CD4-positive, alpha-beta T cell treated with Interleukin-15 for 4 hours (primary cell): ENCODE measurements around the gene MORF4L2.
"Not testable (repeated sequence)": the region's sequence is repeated elsewhere in the genome, so short reads cannot be mapped to it uniquely, and the experiment has no call there.

Source experiments
- DNase-seq: peaks from one replicate; pipeline ENCODE4 v3.0.0-alpha.2; 2020; ENCODE audit warnings: low spot score

MORF4L2 gene

GRCh38 chrX:103678199-103678993 lies 8.1 kb downstream of the MORF4L2 start:
- no peak for DNase-seq

DNA sequence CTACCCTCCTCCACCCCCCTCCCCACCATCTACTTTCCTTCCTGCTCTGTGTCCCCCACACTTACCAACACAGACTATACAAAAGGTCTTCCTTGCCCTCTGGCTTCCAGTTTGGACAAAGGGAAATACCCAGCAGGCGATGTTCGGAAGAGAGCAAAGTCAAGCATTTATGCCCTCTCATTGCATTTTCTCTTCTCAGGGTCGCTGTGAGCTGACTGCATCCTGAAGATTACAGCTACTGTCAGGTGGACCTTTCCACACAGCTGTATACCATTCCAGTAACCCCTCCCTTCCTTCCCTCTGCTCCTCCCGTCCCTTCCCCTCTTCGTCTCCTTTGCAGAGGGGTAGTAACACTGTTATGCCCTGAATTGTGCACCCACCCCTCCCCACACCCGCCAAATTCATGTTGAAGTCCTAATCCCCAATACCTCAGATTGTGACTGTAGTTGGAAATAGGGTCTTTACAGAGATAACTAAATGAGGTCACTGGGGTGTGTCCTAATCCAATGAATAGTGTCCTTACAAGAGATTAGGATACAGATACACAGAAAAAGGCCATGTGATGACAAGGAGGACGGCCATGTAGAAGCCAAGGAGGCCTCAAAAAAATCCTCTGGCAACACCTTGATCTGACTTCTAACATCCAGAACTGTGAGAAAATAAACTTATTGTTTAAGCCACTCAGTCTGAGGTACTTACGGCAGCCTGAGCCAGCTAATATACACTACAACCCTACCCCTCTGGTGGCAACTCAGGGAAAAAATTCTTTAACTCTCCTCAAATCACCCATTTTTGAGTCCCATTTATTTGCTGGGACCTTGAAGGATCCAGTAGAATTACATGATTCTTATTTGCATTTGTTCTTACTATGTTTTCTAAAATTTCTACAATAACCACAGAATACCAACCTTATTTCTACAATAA lies 11.7 kb downstream of the MORF4L2 start:
- no peak for DNase-seq

DNA sequence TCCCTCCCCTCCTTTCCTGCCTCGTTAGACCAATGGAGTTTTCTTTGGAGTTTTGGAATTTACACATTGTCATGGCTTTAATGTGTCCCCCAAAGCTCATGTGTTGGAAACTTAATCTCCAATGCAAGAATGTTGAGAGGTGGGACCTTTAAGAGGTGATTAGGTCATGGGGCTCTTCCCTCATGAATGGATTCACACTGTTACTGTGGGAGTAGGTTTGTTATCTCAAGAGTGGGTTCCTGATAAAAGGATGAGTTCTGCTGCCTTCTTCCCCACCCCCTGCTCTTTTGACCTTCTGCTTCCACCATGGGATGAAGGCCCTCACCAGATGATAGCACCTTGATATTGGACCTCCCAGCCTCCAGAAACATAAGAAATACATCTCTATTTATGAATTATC lies 16.8 kb downstream of the MORF4L2 start:
- DNase-seq, result no peak

GRCh38 chrX:103666202-103667107 lies 20.0 kb downstream of the MORF4L2 start:
- DNase-seq, result no peak

- no peak for DNase-seq
Observed at GRCh38 chrX:103663981-103664762, 22.3 kb downstream of the MORF4L2 start.

GRCh38 chrX:103659460-103659859 lies 27.0 kb downstream of the MORF4L2 start:
- not testable (repeated sequence) for DNase-seq

DNA sequence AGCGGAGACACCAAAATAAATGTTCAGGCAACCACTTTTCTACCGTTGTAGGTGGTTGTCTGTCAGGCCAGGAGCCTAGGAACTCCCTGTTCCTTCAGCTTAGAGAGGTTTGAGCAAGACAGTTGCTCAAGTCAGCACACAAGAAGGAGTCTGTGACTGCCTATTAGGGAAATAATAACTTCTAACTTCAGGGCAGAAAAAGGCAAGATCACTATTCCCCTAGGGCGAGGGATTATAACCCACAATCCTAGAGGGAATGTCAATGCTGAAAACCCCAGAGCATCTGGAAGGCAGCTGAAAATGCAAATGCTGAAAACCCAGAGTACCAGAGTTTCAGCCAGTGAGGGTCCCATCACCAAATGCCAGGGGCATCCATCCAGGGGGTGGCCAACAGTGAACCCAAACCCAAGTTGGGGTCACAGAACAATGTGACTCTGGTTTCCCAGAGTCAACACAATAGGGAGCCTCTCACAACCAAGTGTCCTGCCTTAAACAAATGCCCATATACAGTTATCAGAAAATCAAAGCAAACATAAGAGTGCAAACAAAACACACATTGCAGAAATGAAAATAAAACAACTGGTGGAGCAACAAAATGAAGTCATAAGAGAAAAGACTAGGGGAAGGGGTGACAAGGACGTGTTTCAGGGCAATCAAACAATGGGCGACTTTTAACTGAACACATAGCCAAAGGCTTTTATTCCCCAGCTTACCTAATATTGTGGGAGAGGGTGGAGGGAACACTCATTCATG lies 27.6 kb downstream of the MORF4L2 start:
- no peak for DNase-seq

GRCh38 chrX:103657066-103657465 lies 29.4 kb downstream of the MORF4L2 start:
- DNase-seq, result not testable (repeated sequence)

DNA sequence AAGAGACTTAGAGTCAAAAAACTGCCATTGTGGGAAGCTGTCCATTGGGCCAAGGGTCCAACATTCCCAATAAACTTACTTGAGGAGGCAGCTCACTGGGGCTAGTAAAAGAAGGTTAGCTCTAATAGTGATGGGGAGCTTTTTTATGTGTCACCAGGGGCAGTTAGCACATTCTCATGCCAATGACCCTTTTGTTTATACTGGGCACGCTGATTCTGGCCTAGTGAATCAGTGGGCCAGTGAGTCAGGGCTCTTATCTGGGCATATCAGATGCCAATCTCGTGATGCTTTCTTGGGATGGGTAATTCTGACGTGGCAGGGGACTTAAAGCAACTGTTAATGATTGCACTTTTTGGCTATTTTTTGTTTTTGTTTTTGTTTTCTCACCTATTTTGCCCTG lies 29.9 kb downstream of the MORF4L2 start:
- no peak for DNase-seq

DNA sequence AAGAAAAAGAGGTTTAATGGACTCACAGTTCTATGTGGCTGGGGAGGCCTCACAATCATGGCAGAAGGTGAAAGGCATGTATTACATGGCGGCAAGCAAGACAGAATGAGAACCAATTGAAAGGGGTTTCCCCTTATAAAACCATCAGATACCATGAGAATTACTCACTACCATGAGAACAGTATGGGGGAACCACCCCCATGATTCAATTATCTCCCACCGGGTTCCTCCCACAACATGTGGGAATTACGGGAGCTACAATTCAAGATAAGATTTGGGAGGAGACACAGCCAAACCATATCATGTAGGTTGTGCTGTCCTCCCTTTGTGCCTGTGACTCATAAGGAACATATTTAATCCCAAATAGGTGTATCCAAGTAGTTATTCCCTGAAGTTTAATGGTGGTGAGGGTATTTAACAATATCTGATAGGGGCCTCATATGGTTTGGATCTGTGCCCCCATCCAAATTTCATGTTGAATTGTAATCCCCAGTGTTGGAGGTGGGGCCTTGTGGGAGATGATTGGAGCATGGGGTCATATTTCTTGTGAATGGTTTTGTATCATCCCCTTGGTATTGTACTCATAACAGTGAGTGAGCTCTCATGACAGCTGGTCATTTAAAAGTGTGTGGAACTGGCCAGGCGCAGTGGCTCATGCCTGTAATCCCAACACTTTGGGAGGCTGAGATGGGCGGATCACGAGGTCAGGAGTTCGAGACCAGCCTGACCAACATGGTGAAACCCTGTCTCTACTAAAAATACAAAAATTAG lies 31.1 kb downstream of the MORF4L2 start:
- DNase-seq, result not testable (repeated sequence)

GRCh38 chrX:103651151-103651773 lies 35.2 kb downstream of the MORF4L2 start:
- DNase-seq, result no peak

GRCh38 chrX:103647630-103648029 lies 38.9 kb downstream of the MORF4L2 start:
- no peak for DNase-seq

DNA sequence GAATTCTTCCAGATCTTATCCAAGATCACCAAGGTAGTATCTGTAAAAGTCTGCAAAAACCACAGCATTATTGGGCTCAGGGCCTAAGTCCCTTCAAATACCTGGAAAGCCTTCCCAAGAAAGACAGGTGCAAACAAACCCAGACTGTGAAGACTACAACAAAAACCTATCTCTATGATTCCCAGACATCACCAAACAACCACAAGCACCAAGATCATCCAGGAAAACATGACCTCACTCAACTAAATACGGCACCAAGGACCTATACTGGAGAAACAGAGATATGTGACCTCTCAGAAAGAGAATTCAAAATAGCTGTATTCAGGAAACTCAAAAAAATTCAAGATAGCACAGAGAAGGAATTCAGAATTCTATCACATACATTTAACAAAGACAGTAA lies 42.4 kb downstream of the MORF4L2 start:
- DNase-seq, result no peak

GRCh38 chrX:103640401-103641155 lies 45.9 kb downstream of the MORF4L2 start:
- no peak for DNase-seq

- not testable (repeated sequence) for DNase-seq
Observed at GRCh38 chrX:103638479-103639346, 47.8 kb downstream of the MORF4L2 start.

GRCh38 chrX:103637604-103638338 lies 48.7 kb downstream of the MORF4L2 start:
- DNase-seq, result no peak

DNA sequence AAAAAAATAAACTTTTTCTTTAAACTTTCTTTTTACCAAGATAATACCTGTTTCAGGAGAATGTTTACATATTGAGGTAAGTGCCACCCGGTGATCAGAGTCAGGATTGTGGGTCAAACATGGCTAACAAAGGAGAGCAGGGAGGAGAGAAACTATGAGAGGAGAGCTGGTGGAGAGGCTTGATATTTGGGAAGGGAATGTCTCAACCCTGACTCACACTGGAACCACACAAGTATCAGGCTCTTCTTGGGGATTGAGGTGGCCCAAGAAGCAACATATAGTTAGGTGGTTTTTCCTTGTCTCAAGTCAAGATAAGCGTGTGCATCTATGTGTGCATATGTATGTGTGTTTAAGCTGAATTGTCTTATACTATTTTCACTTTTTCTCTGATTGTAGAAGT lies 51.1 kb downstream of the MORF4L2 start:
- DNase-seq, result no peak
